NK-92 (cell line): ENCODE results near the gene MSI2.

Experiments
- DNase-seq: peaks from one replicate; lab custom pipeline; 2025; ENCODE audit not compliant: unreplicated experiment; lab: John Stamatoyannopoulos, UW

The MSI2 gene

GRCh38 chr17:57453841-57454425 is 197.6 kb downstream of the MSI2 start:
- DNase-seq, result no peak

GRCh38 chr17:57454729-57455062 is 198.4 kb downstream of the MSI2 start:
- DNase-seq, result no peak

- DNase-seq, result no peak
Measured at GRCh38 chr17:57455063-57455914, 199.0 kb downstream of the MSI2 start.

GRCh38 chr17:57456622-57457021 is 200.3 kb downstream of the MSI2 start:
- DNase-seq, result no peak

- no peak for DNase-seq
Measured at GRCh38 chr17:57457188-57457587, 200.9 kb downstream of the MSI2 start.

- no peak for DNase-seq
Measured at GRCh38 chr17:57458718-57459285, 202.5 kb downstream of the MSI2 start.

GRCh38 chr17:57459286-57459915 is 203.1 kb downstream of the MSI2 start:
- DNase-seq, result no peak

GRCh38 chr17:57461082-57461481 is 204.8 kb downstream of the MSI2 start:
- no peak for DNase-seq

- DNase-seq, result no peak
Measured at GRCh38 chr17:57462007-57462579, 205.8 kb downstream of the MSI2 start.

GRCh38 chr17:57463103-57463885 is 207.0 kb downstream of the MSI2 start:
- DNase-seq, result no peak

- no peak for DNase-seq
Measured at GRCh38 chr17:57464191-57464864, 208.0 kb downstream of the MSI2 start.

GRCh38 chr17:57465610-57466009 is 209.3 kb downstream of the MSI2 start:
- DNase-seq, result no peak

GRCh38 chr17:57466017-57466471 is 209.7 kb downstream of the MSI2 start:
- DNase-seq, result no peak

- no peak for DNase-seq
Measured at GRCh38 chr17:57466521-57466920, 210.2 kb downstream of the MSI2 start.

GRCh38 chr17:57467226-57467625 is 210.9 kb downstream of the MSI2 start:
- DNase-seq, result no peak

GRCh38 chr17:57467801-57468200 is 211.5 kb downstream of the MSI2 start:
- no peak for DNase-seq

- no peak for DNase-seq
Measured at GRCh38 chr17:57468932-57469775, 212.8 kb downstream of the MSI2 start.

GRCh38 chr17:57470906-57471305 is 214.6 kb downstream of the MSI2 start:
- no peak for DNase-seq

- DNase-seq, result no peak
Measured at GRCh38 chr17:57471868-57472368, 215.6 kb downstream of the MSI2 start.
